ENCODE measurements around the gene ZBTB11.
"Not testable (repeated sequence)": the region's sequence is repeated elsewhere in the genome, so short reads cannot be mapped to it uniquely, and the experiment has no call there.

Gene ZBTB11

DNA sequence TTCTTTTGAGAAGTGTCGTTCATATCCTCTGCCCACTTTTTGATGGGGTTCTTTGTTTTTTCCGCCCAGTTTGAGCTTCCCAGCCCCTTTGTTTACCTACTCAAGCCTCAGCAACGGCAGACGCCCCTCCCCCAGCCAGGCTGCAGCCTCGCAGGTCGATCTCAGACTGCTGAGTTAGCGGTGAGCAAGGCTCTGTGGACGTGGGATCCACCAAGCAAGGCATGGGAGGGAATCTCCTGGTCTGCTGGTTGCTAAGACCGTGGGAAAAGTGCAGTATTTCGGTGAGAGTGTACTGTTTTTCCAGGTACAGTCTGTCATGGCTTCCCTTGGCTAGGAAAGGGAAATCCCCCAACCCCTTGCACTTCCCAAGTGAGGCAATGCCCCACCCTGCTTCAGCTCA, 71.5 kb downstream of the ZBTB11 start:
- DNase-seq, result not testable (repeated sequence)

DNA sequence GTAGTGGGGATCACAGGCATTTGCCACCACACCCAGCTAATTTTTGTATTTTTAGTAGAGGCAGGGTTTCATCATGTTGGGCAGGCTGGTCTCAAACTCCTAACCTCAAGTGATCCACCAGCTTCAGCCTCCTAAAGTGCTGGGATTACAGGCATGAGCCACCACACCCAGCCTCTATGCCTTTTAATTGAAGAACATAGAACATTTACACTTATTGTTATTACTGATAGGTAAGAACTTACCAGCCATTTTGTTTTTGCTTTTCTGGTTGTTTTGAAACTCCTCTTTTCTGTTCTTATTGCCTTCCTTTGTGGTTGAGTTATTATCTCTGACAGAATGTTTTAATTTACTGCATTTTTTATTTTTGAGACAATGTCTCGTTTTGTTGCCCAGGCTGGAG, 73.7 kb downstream of the ZBTB11 start:
- no peak for DNase-seq

DNA sequence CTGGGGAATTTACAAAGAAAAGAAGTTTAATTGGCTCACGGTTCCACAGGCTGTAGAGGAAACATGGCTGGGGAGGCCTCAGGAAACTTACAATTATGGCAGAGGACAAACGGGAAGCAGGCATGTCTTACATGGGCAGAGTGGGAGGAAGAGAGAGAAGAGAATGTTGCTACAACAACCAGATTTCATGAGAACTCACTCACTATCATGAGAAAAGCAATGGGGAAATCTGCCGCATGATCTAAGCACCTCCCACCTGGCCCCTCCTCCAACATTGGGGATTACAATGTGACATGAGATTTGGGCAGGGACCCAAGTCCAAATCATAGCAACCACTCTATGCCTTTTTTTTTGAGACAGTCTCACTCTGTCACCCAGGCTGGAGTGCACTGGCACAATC, 74.2 kb downstream of the ZBTB11 start:
- no peak for DNase-seq

Data from cortex of kidney (tissue), 1 donor.